Fibroblast of lung (primary cell): ENCODE measurements around the gene MAP2K2. TPM values are rescaled to one million over a fixed set of nuclear protein-coding genes. Genes with fewer than 3 reads are reported as not detected.

Source experiments
- DNase-seq, 2 donors: peaks; one replicate each; pipeline versions ENCODE4 v3.0.0 to v3.0.0-alpha.2; 2010; ENCODE audit warnings: low read depth in 2 of 2
- H2AFZ ChIP-seq: 2 replicates; pipeline ENCODE4 v1.5.1; 2012; ENCODE audit warnings: low read length, control low read depth, inconsistent platforms
- H3K27ac ChIP-seq: 2 replicates; pipeline ENCODE4 v1.5.1; 2011; ENCODE audit warnings: low read length, control low read depth; ENCODE audit not compliant: insufficient read depth
- H3K27me3 ChIP-seq: 2 replicates; pipeline ENCODE4 v1.5.1; 2011; ENCODE audit warnings: mild to moderate bottlenecking, low read length; ENCODE audit not compliant: control insufficient read depth, insufficient read depth
- H3K36me3 ChIP-seq: 2 replicates; pipeline ENCODE4 v1.5.1; 2011; ENCODE audit warnings: low read length; ENCODE audit not compliant: control insufficient read depth, insufficient read depth
- H3K4me1 ChIP-seq: 2 replicates; pipeline ENCODE4 v1.5.1; 2011; ENCODE audit warnings: low read length; ENCODE audit not compliant: control insufficient read depth, insufficient read depth; ENCODE audit errors: extremely low read depth
- H3K4me2 ChIP-seq: 2 replicates; pipeline ENCODE4 v1.5.1; 2011; ENCODE audit warnings: low read length, control low read depth; ENCODE audit not compliant: insufficient read depth; ENCODE audit errors: extremely low read depth
- H3K4me3 ChIP-seq, 4 experiments: fragments of 200-600 bp in 1 of 4; sonication (generic) in 1 of 4; replicated peaks in 1 of 4; 2 replicates each; pipeline ENCODE4 v1.5.1; 2011 to 2016; ENCODE audit warnings: low read length in 4 of 4, low read depth in 3 of 4, mild to moderate bottlenecking in 3 of 4, control low read depth in 2 of 4, inconsistent platforms in 1 of 4, mixed read lengths in 1 of 4; ENCODE audit not compliant: insufficient read depth in 1 of 4; ENCODE audit errors: control extremely low read depth in 1 of 4
- H3K79me2 ChIP-seq: 2 replicates; pipeline ENCODE4 v1.5.1; 2012; ENCODE audit warnings: mild to moderate bottlenecking, low read length, inconsistent platforms; ENCODE audit not compliant: control insufficient read depth, insufficient read depth
- H3K9ac ChIP-seq: 2 replicates; pipeline ENCODE4 v1.5.1; 2011; ENCODE audit warnings: mild to moderate bottlenecking, low read length, control low read depth; ENCODE audit not compliant: insufficient read depth
- H3K9me3 ChIP-seq: 2 replicates; pipeline ENCODE4 v1.5.1; 2012; ENCODE audit warnings: low read depth, low read length; ENCODE audit not compliant: control insufficient read depth, insufficient read depth
- H4K20me1 ChIP-seq: 2 replicates; pipeline ENCODE4 v1.5.1; 2011; ENCODE audit warnings: low read length; ENCODE audit not compliant: control insufficient read depth, insufficient read depth; ENCODE audit errors: extremely low read depth
- EZH2 ChIP-seq: IDR thresholded peaks from 2 replicates; pipeline ENCODE4 v1.5.1; 2012; ENCODE audit warnings: low read length, control low read depth, mild to moderate bottlenecking; ENCODE audit errors: missing control alignments
- polyA plus RNA-seq, 2 donors: library from polyadenylated mRNA; depleted of rRNA in 1 of 2; stranded (reverse) in 1 of 2; unstranded in 1 of 2; fragments of >200 nt; gene quantifications; 2 replicates each; pipeline ENCODE4 v1.2.1, GENCODE V29; 2011 to 2012; ENCODE audit warnings: missing spikeins in 1 of 2
- total RNA-seq: library from RNA; depleted of rRNA; stranded (reverse); fragments of >200 nt; gene quantifications from 2 replicates; pipeline ENCODE4 v1.2.1, GENCODE V29; 2014
- TF ChIP-seq, protein P1 (sequence below), 2 donors: IDR thresholded peaks in 1 of 2; conservative IDR thresholded peaks in 1 of 2; 1 replicate in 1 of 2; 2 replicates in 1 of 2; pipeline ENCODE4 v1.5.1; 2011 to 2012; ENCODE audit warnings: low read length in 2 of 2, control low read depth in 1 of 2, inconsistent platforms in 1 of 2, low read depth in 1 of 2, mild to moderate bottlenecking in 1 of 2

MAP2K2 gene
- total and polyA plus RNA-seq, 2 donors (not counting 1 experiment from before 2014, with no cell fraction given) = 61.6 to 159 TPM

DNA sequence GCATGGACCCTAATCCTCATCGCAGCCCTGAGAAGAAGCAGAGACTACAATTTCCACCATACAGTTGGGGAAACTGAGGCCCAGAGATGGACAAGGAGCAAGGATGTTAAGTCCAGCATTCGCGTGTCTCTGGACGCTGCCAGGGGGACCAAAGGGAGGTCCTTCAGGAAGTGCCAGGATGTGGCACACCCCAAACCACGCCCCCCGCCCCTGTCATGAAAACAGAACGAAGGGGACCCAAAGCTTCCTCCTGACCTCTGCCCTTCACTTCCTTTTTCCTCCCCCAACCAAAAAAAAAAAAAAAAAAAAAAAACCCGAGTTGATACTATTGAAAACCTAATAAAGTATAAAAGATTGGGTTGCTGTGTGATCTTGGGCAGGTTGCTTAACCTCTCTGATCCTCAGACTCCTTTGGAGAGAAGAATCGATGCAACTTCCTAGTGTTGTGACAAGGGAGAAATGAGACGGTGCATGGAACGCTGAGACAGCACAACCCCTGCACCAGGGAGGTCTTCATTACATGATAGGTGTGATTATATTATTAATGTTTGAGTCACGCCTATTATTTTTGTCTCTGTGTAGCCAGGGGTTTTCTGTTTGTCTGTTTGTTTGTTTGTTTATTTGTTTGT is 54.5 kb downstream of the MAP2K2 start:
- Histone ChIP-seq H3K4me3 (no peak overlapping the region), H3K9ac (no peak overlapping the region), H3K4me1 (peaks cover 2% of the 10 kb centered on the region), H3K4me2 (no peak overlapping the region), H2AFZ (no peak overlapping the region), H3K79me2 (peaks cover 7% of the 10 kb centered on the region), H3K9me3 (no peaks in the 10 kb centered on the region), H3K27ac (no peak overlapping the region), H4K20me1 (no peaks in the 10 kb centered on the region), H3K27me3 (no peaks in the 10 kb centered on the region), H3K36me3 (no peaks in the 10 kb centered on the region)
- TF ChIP-seq EZH2 = no peak
- TF ChIP-seq, protein P1, sequence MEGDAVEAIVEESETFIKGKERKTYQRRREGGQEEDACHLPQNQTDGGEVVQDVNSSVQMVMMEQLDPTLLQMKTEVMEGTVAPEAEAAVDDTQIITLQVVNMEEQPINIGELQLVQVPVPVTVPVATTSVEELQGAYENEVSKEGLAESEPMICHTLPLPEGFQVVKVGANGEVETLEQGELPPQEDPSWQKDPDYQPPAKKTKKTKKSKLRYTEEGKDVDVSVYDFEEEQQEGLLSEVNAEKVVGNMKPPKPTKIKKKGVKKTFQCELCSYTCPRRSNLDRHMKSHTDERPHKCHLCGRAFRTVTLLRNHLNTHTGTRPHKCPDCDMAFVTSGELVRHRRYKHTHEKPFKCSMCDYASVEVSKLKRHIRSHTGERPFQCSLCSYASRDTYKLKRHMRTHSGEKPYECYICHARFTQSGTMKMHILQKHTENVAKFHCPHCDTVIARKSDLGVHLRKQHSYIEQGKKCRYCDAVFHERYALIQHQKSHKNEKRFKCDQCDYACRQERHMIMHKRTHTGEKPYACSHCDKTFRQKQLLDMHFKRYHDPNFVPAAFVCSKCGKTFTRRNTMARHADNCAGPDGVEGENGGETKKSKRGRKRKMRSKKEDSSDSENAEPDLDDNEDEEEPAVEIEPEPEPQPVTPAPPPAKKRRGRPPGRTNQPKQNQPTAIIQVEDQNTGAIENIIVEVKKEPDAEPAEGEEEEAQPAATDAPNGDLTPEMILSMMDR (conservative IDR thresholded peaks at IDR 0.05 in 1 of 2, IDR thresholded peaks at IDR 0.05 in 1 of 2; ENCODE audit: low read depth in 1 of 2, low read length in 2 of 2) = no peak
- DNase-seq = no peak

DNA sequence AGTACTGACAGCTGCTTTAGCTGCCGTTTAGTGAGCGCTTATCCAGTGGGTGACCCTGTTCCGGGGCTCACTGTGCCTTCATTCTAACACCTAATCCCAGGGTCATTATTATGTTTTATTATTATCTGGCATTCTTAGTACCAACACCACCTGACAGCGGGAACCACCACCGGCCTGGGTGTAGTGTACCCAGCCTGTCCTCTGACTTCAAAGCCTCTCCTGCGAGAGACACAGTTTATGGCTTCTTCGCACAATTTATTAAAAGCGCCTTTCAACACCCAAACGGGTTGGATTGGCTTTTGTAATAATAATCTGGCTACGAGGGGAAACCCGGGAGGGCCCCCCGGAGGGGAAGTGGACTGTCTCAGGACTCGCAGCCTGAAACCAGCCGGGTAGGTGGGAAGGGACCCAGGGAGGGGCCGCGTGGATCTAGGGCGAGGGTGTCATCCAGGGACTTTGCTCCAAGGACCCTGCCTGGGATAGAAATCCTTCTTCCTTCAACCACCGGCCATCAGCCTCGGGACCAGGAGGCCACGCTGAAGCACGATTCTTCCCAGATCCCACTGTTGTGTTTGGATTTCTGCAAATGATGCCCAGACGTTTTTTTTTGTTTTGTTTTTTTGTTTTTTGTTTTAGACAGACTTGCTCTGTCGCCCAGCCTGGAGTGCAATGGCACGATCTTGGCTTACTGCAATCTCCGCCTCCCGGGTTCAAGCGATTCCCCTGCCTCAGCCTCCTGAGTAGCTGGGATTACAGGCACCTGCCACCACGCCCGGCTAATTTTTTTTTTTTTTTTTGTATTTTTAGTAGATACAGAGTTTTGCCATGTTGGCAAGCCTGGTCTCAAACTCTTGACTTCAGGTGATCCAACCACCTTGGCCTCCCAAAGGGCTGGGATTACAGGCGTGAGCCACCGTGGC is 55.6 kb downstream of the MAP2K2 start:
- Histone ChIP-seq H3K27ac (no peak overlapping the region), H3K9ac (no peak overlapping the region), H3K36me3 (peaks cover 2% of the 10 kb centered on the region), H3K4me3 (peak overlapping the region; percentile 32 to 76 (median 39)), H2AFZ (no peak overlapping the region), H4K20me1 (no peaks in the 10 kb centered on the region), H3K4me2 (peak overlapping the region; percentile 59), H3K79me2 (peaks cover 18% of the 10 kb centered on the region), H3K4me1 (peaks cover 6% of the 10 kb centered on the region), H3K9me3 (no peaks in the 10 kb centered on the region), H3K27me3 (no peaks in the 10 kb centered on the region)
- no peak for DNase-seq
- TF ChIP-seq, protein P1 (conservative IDR thresholded peaks at IDR 0.05 in 1 of 2, IDR thresholded peaks at IDR 0.05 in 1 of 2; ENCODE audit: low read depth in 1 of 2, low read length in 2 of 2) = no peak
- TF ChIP-seq EZH2 = no peak

DNA sequence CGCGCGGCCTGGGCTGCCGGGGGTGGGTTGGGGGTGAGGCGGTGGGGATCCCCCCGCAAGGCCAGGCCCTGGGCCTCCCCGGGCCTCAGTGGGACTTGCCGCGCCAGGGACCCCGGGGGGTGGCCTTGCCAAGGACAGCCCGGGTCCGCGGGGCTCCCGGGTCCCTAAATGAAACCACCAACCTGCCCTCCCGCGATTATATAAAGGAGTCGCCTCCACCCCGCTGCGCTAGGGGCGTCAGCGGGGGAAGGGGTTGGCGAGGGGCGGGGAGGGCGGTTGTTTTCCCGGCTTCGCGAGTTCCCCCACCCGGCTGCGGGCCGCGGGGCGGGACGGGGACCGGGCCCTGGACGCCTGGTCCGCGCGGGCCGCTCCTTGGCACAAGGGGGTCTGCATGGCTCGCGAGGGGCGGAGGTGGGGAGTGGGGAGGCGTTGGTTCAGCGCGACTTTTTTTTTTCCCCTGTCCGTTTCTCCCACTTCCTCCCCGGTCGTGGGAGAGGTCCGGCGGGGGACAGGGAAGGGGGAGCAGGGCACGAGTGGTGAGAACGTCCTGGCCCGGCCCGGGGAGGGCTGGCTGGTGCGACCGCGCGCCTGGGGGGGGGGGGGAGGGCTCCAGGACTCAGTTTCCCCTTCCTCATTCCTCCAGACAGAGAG is 56.4 kb downstream of the MAP2K2 start:
- Histone ChIP-seq H3K9me3 (no peaks in the 10 kb centered on the region), H3K4me1 (peaks cover 14% of the 10 kb centered on the region), H3K9ac (peak overlapping the region; percentile 37), H3K27me3 (no peaks in the 10 kb centered on the region), H3K4me3 (peak overlapping the region; percentile 32 to 76 (median 39)), H3K36me3 (peaks cover 5% of the 10 kb centered on the region), H3K4me2 (peak overlapping the region; percentile 59), H2AFZ (no peak overlapping the region), H4K20me1 (no peaks in the 10 kb centered on the region), H3K79me2 (peaks cover 26% of the 10 kb centered on the region), H3K27ac (no peak overlapping the region)
- DNase-seq = no peak
- TF ChIP-seq, protein P1 (conservative IDR thresholded peaks at IDR 0.05 in 1 of 2, IDR thresholded peaks at IDR 0.05 in 1 of 2; ENCODE audit: low read depth in 1 of 2, low read length in 2 of 2) = no peak
- TF ChIP-seq EZH2 = no peak
